Heart left ventricle (tissue), 13 donors: ENCODE data around the gene MSI2.

ENCODE experiments used
- CTCF ChIP-seq, 12 donors: fragments of 200-600 bp; sonication (generic) in 4 of 12; IDR thresholded peaks; one replicate each; pipeline versions ENCODE4 v1.5.0 to v1.8.0; 2018 to 2022; ENCODE audit warnings: antibody characterized with exemption in 12 of 12, mild to moderate bottlenecking in 5 of 12
- POLR2A ChIP-seq, 2 donors: fragments of 450-650 bp; IDR thresholded peaks; one replicate each; pipeline ENCODE4 v1.6.1; 2017; ENCODE audit warnings: antibody characterized with exemption in 2 of 2, mild to moderate bottlenecking in 2 of 2, moderate library complexity in 2 of 2
- donor health status: ischemic (EF 13 %, LVEDD 7.1; RV severe dilation, severe dysfunction).
- donor health status: DM: no; HTN: yes; CAD: no.
- donor health status: DM: no; HTN: no; CAD: no.
- donor health status: ischemic (EF 25% LVEDD 6.9; RV normal size, moderate dysfunction).
- donor health status: ischemic (EF 25% LVEDD 5.7; RV mildly dilated, moderate dysfunction).
- donor health status: ischemic (EF 35%, LVEDD 5.7; RV mildly dilated, moderate dysfunction).
- donor health status: nonischemic (EF 11% LVEDD 7.7; RV severe dilation, severe dysfunction).
- donor health status: DM: yes; HTN: yes; CAD: no.
- donor health status: PGD.
- donor health status: ischemic (EF 29% LVEDD 5.4; RV normal size, mild dysfunction).
- donor health status: nonischemic (EF 23%, LVEDD 6.1; RV moderate dilation, normal function).

- TF ChIP-seq POLR2A (IDR thresholded peaks at IDR 0.05) (no peak), CTCF (IDR thresholded peaks at IDR 0.05) (no peak)
These were observed 53.2 kb downstream of the MSI2 start for GRCh38 chr17:57309479-57309878.
